HG02884 (cell line): ENCODE data around the gene RTP2.

Experiments
- ATAC-seq: cut with Tn5 transposase; IDR thresholded peaks from one replicate; pipeline ENCODE4 v1.9.1; 2021; ENCODE audit warnings: mild to moderate bottlenecking, moderate library complexity; ENCODE audit not compliant: unreplicated experiment

RTP2 gene

GRCh38 chr3:187673012-187673411 is 29.3 kb downstream of the RTP2 start:
- no peak for ATAC-seq

GRCh38 chr3:187669675-187670504 is 32.5 kb downstream of the RTP2 start, which contains the start of gene SST:
Gene SST (minus strand): TSS chr3:187670394. CDS start chr3:187670291, 103 bp downstream.
- ATAC-seq: no peak

GRCh38 chr3:187667526-187667925 is 34.8 kb downstream of the RTP2 start:
- ATAC-seq: no peak

- no peak for ATAC-seq
Observed at GRCh38 chr3:187665764-187666402, 36.5 kb downstream of the RTP2 start.

GRCh38 chr3:187665010-187665409 is 37.3 kb downstream of the RTP2 start:
- no peak for ATAC-seq

GRCh38 chr3:187662848-187663409 is 39.4 kb downstream of the RTP2 start:
- no peak for ATAC-seq

- ATAC-seq: no peak
Observed at GRCh38 chr3:187661267-187661666, 41.1 kb downstream of the RTP2 start.

GRCh38 chr3:187651282-187651681 is 51.1 kb downstream of the RTP2 start:
- ATAC-seq: no peak
